Measurements from ENCODE around the gene DAPK1.

DAPK1 gene

GRCh38 chr9:87594194-87594593 lies 96.5 kb downstream of the DAPK1 start:
- DNase-seq (ENCODE audit: low read depth), result no peak

DNA sequence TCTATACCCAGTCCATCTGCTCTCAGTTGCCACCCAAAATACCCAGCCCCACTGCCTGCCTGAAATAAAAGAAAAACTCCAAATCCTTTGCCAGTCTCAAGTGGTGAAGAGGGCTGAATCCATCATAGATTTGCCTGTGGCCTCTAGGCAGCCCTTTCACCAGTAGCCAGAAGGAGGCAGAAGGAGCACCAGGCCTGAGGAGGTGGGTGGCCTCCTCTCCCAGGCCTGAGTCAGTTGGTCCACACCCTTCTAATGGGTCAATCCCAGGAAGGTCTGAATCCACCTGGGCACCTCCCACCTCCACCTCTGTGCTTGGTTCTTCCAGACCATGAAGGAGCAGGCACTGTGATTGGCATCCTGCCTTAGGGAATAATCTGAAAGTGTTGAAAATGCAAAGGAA lies 97.0 kb downstream of the DAPK1 start:
- no peak for DNase-seq (ENCODE audit: low read depth)

DNA sequence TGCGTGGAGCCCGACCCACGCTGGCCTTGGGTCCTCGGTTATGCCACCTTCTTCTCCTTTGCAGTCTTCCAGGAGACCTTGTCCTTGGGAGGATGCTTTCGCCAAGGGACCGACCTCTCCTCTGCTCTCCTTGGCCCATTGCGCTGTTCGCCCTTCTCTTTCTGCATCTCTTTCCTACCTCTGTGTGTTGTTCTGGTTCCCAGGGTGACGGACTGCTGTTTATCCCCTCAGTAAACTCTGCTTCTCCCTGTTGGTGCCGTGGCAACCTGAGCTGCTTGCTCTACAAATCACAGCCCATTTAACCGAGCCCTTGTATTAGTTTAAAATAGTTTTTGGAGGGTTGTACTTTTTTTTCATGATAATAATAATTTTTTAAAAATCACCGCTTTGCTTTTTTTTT lies 97.9 kb downstream of the DAPK1 start:
- no peak for DNase-seq (ENCODE audit: low read depth)

DNA sequence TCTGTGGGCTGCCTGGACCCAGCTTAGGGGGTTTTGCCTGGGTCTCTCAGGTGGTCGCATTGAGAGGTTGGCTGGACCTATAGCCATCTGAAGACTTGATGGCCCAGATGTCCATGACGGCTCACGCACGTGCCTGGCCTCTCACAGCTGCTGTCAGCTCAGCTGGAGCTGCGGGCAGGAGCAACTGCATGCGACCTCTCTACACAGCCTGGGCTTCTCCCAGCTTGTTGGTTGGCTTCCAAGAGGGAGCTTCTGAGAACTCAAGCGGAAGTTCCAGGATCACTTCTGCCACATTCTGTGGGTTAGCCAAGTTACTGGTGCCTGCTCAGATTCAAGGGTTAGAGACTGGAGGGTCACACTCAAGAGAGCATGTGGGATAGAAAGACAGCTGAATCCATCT lies 99.2 kb downstream of the DAPK1 start:
- no peak for DNase-seq (ENCODE audit: low read depth)

DNA sequence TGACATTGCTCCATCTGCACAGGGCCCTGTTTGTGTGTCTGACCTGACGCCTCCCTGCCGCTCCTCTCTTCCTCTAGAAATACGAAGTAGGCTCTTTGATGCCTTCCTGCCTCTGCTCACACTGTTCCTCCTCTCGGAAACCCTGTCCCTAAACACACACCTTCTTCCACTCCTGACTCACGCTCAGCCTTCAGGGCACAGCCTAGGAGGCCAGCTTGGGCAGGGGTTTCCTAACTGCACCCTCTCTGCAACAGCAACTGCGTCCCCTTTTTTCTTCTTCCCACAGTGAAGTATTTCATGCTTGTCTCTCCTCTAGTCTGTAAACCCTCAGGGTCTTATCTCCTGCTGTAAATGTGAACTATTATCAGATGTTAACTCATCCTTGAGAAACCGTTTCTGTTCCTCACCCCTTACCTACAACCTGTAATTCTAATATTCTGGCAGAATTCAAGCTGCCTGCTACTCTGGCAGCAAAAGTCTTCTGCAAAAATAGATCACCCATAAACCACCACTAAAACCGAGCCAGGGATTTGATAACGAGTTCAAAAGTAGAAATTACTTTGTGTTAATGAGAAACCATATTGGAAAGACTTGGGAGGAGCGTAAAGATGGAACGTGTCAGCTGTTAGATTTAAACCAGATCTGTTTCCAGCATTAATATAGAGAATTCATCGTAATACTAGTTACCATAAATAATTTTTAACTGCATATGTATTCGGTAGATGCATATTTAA lies 100.2 kb downstream of the DAPK1 start:
- DNase-seq (ENCODE audit: low read depth), result no peak

GRCh38 chr9:87599901-87600610 lies 102.4 kb downstream of the DAPK1 start:
- no peak for DNase-seq (ENCODE audit: low read depth)

DNA sequence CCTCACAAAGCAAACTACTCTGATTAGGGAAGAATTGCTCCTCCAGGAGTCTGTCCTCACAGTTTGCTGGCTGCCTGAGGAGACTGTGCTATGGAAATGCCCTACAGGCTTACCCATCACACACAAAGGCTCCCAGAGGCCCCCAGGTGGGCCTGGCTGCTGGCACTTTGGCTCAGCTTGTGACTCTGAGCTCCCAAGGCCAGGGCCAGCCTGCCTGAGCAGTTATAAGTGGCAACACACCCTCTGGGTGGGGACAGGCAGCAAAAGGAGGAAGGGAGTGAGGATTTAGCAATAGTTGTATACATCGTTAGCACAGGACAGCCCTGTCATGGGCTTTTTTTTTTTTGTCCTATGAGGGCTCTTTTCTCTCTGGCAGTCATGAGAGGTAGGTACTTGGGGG lies 103.5 kb downstream of the DAPK1 start:
- DNase-seq (ENCODE audit: low read depth), result no peak

- no peak for DNase-seq (ENCODE audit: low read depth)
Measured at GRCh38 chr9:87601595-87601994, 103.9 kb downstream of the DAPK1 start.

- DNase-seq (ENCODE audit: low read depth), result no peak
Measured at GRCh38 chr9:87602933-87603643, 105.4 kb downstream of the DAPK1 start.

GRCh38 chr9:87603854-87604490 lies 106.3 kb downstream of the DAPK1 start:
- no peak for DNase-seq (ENCODE audit: low read depth)

- no peak for DNase-seq (ENCODE audit: low read depth)
Measured at GRCh38 chr9:87604886-87605588, 107.4 kb downstream of the DAPK1 start.

- DNase-seq (ENCODE audit: low read depth), result no peak
Measured at GRCh38 chr9:87605676-87606075, 108.0 kb downstream of the DAPK1 start.

DNA sequence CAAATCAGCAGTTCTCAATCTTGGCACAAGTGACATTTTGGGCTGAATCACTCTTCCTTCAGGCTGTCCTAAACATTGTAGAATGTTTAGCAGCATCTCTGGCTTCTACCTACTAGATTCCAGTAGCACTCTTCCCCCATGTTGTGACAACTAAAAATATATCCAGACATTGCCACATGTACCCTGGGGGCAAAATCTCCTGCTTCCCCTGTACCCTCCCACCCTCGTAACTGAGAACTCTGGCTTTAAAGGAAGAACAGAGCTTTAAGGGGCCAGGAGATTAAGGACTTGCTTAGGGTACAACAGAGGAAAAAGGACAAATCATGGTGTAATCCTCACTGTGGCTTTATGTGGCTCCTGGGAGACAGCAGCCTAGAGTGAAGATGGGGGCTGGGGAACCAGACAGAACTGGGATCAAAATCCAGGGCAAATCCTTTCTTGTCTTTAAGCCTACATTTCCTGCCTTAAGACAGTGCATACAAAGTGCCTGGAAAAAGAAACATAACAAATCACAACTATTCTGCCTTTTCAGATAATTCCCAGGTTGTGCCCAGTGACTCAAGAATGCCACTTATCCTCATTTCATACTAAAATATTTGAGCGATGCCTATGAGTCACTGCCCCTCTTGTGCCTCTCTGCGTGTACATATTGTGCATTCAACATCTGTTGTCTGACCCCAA lies 109.3 kb downstream of the DAPK1 start:
- no peak for DNase-seq (ENCODE audit: low read depth)

DNA sequence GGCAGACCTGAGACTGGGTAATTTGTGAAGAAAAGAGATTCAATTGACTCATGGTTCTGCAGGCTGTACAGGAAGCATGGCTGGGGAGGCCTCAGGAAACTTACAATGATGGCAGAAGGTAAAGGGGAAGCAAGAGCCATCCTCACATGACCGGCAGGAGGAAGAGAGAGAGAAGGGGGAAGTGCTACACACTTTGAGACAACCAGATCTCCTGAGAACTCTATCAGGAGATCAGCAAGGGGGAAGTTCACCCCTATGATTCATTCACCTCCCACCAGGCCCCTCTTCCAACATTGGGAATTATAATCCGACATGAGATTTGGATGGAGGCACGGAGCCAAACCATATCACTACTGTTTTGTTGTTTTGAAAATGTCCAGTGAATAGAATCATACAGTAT lies 110.2 kb downstream of the DAPK1 start:
- DNase-seq (ENCODE audit: low read depth), result no peak

- DNase-seq (ENCODE audit: low read depth), result no peak
Measured at GRCh38 chr9:87609002-87609401, 111.3 kb downstream of the DAPK1 start.

GRCh38 chr9:87609486-87609885 lies 111.8 kb downstream of the DAPK1 start:
- no peak for DNase-seq (ENCODE audit: low read depth)

DNA sequence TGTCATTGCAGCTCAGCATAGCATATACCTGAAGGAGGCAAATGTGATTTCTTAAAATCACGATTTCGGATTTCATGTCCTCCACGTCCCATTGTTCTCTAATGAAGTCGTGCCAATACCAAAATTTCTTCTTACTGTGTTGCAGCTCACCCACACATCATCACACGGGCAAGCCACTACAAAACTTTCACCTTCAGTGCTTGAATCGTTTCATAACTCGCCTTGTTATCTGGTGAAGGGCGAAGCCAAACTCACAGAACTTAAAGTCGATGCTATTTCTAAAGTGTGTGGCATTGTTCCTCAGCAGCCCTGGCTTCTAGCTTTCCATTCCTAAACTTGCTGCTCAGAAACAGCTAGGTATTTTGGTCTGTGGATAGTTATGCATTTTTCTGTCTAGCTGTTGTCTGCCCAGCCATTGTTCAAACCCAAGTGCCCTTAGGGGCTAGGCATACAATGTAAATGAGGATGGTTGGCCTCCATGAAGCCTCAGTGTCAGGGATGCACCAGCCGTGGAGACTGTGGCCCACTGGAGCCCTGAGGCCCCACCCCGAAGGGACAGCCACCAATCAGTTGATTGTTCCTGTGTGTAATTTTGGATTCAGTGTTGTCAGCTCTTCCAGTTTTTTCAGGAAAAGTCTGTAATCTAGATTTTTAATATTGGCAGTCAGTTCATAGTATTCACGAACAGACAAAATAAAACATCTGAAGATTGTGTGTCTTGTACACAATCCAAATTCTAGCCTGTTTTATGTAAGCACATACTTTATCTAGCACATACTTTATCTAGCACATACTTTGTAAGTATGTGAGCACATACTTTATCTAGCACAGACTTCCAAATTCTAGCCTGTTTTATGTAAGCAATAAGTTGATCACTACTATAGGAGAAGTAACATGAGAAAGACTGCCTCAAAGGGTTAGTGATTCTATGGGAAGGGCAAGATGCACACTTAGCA lies 112.8 kb downstream of the DAPK1 start:
- no peak for DNase-seq (ENCODE audit: low read depth)

- DNase-seq (ENCODE audit: low read depth), result no peak
Measured at GRCh38 chr9:87611776-87612175, 114.1 kb downstream of the DAPK1 start.

- DNase-seq (ENCODE audit: low read depth), result no peak
Measured at GRCh38 chr9:87612536-87612935, 114.9 kb downstream of the DAPK1 start.
